Kidney (tissue), 14 donors: ENCODE data around the gene TMEM131. TPM values are rescaled to one million over a fixed set of nuclear protein-coding genes. Genes with fewer than 3 reads are reported as not detected.

Source experiments
- DNase-seq, 5 donors: peaks; one replicate each; pipeline ENCODE4 v3.0.0-alpha.2; 2013 to 2020
- FAIRE-seq: peaks from 2 replicates; lab custom pipeline; 2012; peaks lifted over from hg19 to GRCh38; lab: Jason Lieb, UNC
- H3K27ac ChIP-seq, 2 donors: one replicate each; pipeline ENCODE4 v1.7.0; 2013; ENCODE audit warnings: low read depth in 2 of 2, low read length in 2 of 2, inconsistent platforms in 1 of 2
- H3K27me3 ChIP-seq: one replicate; pipeline ENCODE4 v1.7.1; 2013; ENCODE audit warnings: low read length, inconsistent platforms; ENCODE audit not compliant: control insufficient read depth, insufficient read depth
- H3K36me3 ChIP-seq, 3 donors: one replicate each; pipeline versions ENCODE4 v1.7.0 to v1.7.1; 2013; ENCODE audit warnings: low read length in 3 of 3, control low read depth in 1 of 3, inconsistent platforms in 1 of 3; ENCODE audit not compliant: insufficient read depth in 3 of 3, control insufficient read depth in 2 of 3
- H3K4me1 ChIP-seq, 3 donors: one replicate each; pipeline versions ENCODE4 v1.7.0 to v1.7.1; 2013; ENCODE audit warnings: low read length in 3 of 3, inconsistent platforms in 1 of 3, low read depth in 1 of 3; ENCODE audit not compliant: control insufficient read depth in 2 of 3, insufficient read depth in 2 of 3
- H3K4me3 ChIP-seq, 3 donors: one replicate each; pipeline versions ENCODE4 v1.7.0 to v1.8.1; 2013; ENCODE audit warnings: low read length in 3 of 3, control low read depth in 1 of 3, inconsistent platforms in 1 of 3
- H3K9ac ChIP-seq, 3 donors: one replicate each; pipeline versions ENCODE4 v1.7.0 to v1.7.1; 2013; ENCODE audit warnings: low read length in 3 of 3, control low read depth in 1 of 3, inconsistent platforms in 1 of 3
- H3K9me3 ChIP-seq, 3 donors: one replicate each; pipeline versions ENCODE4 v1.7.0 to v1.7.1; 2013; ENCODE audit warnings: low read length in 3 of 3, control low read depth in 1 of 3, inconsistent platforms in 1 of 3; ENCODE audit not compliant: control insufficient read depth in 2 of 3, insufficient read depth in 1 of 3
- CTCF ChIP-seq: IDR thresholded peaks from 3 replicates; pipeline ENCODE4 v1.5.1; 2012; ENCODE audit warnings: mild to moderate bottlenecking, moderate library complexity, borderline replicate concordance; ENCODE audit not compliant: insufficient read depth; ENCODE audit errors: extremely low read depth
- intact Hi-C: fragments of 100-400 bp; cut with DNase I; formaldehyde crosslinking; loops from one replicate; pipeline ENCODE4 v1.11.1; 2022
- polyA plus RNA-seq: library from polyadenylated mRNA; stranded (reverse); fragments of 350-450 nt; fragmentation: Illumina TruSeq; extraction: RNeasy Lipid Tissue Mini Kit (QIAGEN cat#74804); gene quantifications from one replicate; pipeline ENCODE4 v1.2.3, GENCODE V29; 2014; ENCODE audit warnings: low read depth, low replicate concordance; ENCODE audit not compliant: insufficient read depth
- total RNA-seq: library from RNA; stranded (reverse); fragmentation: NEBNext Ultra II Directional; extraction: Animal tissue kit (Norgen Biotek cat#: 25700); gene quantifications from one replicate; pipeline ENCODE4 v1.2.1, GENCODE V29; 2021
- donor health status: control.
- donor health status: control.
- donor health status: control.
- donor health status: control.
- donor health status: control.
- donor health status: DM: yes; HTN: yes; CAD: no.
- donor health status: Normal renal cell carcinoma (clear cell type).

TMEM131 gene
- total and polyA plus RNA-seq, 2 donors from 2014 or later, result 8.0 to 38.4 TPM

DNA sequence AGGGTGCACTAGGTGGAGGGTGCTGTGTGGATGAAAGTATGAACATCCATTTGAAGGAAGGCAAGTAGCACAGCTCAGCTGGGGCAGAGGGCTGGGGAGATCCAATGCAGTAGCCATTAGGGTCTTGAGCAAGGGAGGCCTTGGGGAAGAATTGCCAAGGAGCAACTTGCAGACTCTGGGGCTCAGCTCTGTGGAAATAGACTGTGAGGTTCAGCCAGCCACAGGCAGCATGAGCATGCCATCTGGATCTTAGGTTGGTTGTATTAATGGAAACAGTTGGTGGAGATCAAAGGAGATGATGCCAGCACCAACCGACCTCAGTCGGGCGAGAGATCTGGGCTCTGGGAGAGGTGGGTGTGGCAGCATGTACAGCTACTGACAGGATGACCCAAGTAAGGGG is 276.8 kb downstream of the TMEM131 start:
- intact Hi-C loops, result no loop called here
- no peak overlapping the region for H3K27ac ChIP-seq

GRCh38 chr2:97718051-97718882 is 277.5 kb downstream of the TMEM131 start:
- TF ChIP-seq CTCF, result no peak
- no peaks in the 10 kb centered on the region for H3K27me3 ChIP-seq
- no peak overlapping the region for H3K27ac ChIP-seq
- H3K4me3 ChIP-seq, result no peak overlapping the region
- no peak for FAIRE-seq
- intact Hi-C loops, result no loop called here
- no peaks in the 10 kb centered on the region for H3K9me3 ChIP-seq
- H3K4me1 ChIP-seq, result no peaks in the 10 kb centered on the region
- peak in 1 of 5 donors; percentile 77 for DNase-seq
- no peaks in the 10 kb centered on the region for H3K36me3 ChIP-seq
- H3K9ac ChIP-seq, result no peak overlapping the region

More for the DNA sequence above, 276.8 kb downstream of the TMEM131 start:
- no peak for FAIRE-seq
- no peaks in the 10 kb centered on the region for H3K9me3 ChIP-seq
- H3K36me3 ChIP-seq, result no peaks in the 10 kb centered on the region
- DNase-seq, result peak in 1 of 5 donors; percentile 21
- H3K4me3 ChIP-seq, result no peak overlapping the region
- no peak for TF ChIP-seq CTCF
- H3K4me1 ChIP-seq, result no peaks in the 10 kb centered on the region
- no peak overlapping the region for H3K9ac ChIP-seq
- no peaks in the 10 kb centered on the region for H3K27me3 ChIP-seq

- Histone ChIP-seq H3K36me3 (no peaks in the 10 kb centered on the region), H3K9me3 (no peaks in the 10 kb centered on the region), H3K9ac (no peak overlapping the region), H3K27ac (no peak overlapping the region), H3K4me1 (peaks cover 0 to 2% (median 0%) of the 10 kb centered on the region in 3 donors), H3K4me3 (no peak overlapping the region), H3K27me3 (no peaks in the 10 kb centered on the region)
- DNase-seq (peak in 3 of 5 donors; percentile 39 to 68 (median 67)), FAIRE-seq (no peak)
- intact Hi-C loops, result no loop called here
- no peak for TF ChIP-seq CTCF
These were observed 278.1 kb downstream of the TMEM131 start for GRCh38 chr2:97717613-97717995.
